NT2/D1 (cell line): ENCODE results near the gene GATB.

Source experiments
- DNase-seq: peaks from one replicate; pipeline ENCODE4 v3.0.0-alpha.2; 2011; ENCODE audit warnings: low read depth, low spot score
- H3K27me3 ChIP-seq: 2 replicates; pipeline ENCODE4 v1.6.0; 2011; ENCODE audit warnings: mild to moderate bottlenecking; ENCODE audit not compliant: insufficient read length, insufficient read depth
- H3K36me3 ChIP-seq: 2 replicates; pipeline ENCODE4 v1.6.1; 2011; ENCODE audit warnings: mild to moderate bottlenecking, low read length, mixed read lengths; ENCODE audit not compliant: insufficient read depth, insufficient read length
- H3K4me1 ChIP-seq: 2 replicates; pipeline ENCODE4 v1.5.1; 2011; ENCODE audit not compliant: insufficient read depth, insufficient read length
- H3K4me3 ChIP-seq: 2 replicates; pipeline ENCODE4 v1.5.1; 2011; ENCODE audit warnings: low read depth; ENCODE audit not compliant: insufficient read length
- H3K9ac ChIP-seq: 2 replicates; pipeline ENCODE4 v1.6.0; 2011; ENCODE audit warnings: low read depth; ENCODE audit not compliant: insufficient read length
- H3K9me3 ChIP-seq: 2 replicates; pipeline ENCODE4 v1.5.1; 2011; ENCODE audit warnings: mild to moderate bottlenecking, low read length; ENCODE audit not compliant: insufficient read depth
- SUZ12 ChIP-seq: IDR thresholded peaks from 2 replicates; pipeline ENCODE4 v1.6.1; 2011; ENCODE audit not compliant: insufficient read length, insufficient read depth; ENCODE audit errors: extremely low read depth
- YY1 ChIP-seq: IDR thresholded peaks from 2 replicates; pipeline ENCODE4 v1.6.1; 2011; ENCODE audit not compliant: insufficient read length, insufficient read depth
- ZNF274 ChIP-seq: IDR thresholded peaks from 2 replicates; pipeline ENCODE4 v1.6.1; 2011; ENCODE audit warnings: mild to moderate bottlenecking, low read depth, low read length

The GATB gene

DNA sequence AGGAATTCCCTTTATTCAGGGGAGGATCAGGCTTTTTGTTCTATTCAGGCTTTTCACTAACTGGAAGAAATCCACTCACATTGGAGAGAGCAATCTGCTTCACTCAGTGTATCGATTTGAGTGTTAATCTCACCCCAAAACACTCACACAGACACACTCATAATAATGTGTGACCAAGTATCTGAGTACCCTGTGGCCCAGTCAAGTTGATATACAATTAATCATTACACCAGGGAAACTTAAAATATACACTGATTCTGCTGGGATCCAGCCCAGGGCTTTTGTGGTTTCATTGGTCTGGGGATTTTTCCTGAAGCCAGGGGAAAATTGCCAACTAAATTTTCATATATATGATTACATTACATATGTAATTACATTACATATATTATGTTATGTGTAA lies 44.0 kb upstream of the GATB start:
- no peaks in the 10 kb centered on the region for H3K36me3 ChIP-seq
- no peaks in the 10 kb centered on the region for H3K27me3 ChIP-seq
- H3K9ac ChIP-seq: no peak overlapping the region
- no peak overlapping the region for H3K4me3 ChIP-seq
- TF ChIP-seq YY1 (no peak), ZNF274 (no peak), SUZ12 (no peak)
- H3K9me3 ChIP-seq: no peaks in the 10 kb centered on the region
- H3K4me1 ChIP-seq: no peaks in the 10 kb centered on the region
- DNase-seq: no peak

DNA sequence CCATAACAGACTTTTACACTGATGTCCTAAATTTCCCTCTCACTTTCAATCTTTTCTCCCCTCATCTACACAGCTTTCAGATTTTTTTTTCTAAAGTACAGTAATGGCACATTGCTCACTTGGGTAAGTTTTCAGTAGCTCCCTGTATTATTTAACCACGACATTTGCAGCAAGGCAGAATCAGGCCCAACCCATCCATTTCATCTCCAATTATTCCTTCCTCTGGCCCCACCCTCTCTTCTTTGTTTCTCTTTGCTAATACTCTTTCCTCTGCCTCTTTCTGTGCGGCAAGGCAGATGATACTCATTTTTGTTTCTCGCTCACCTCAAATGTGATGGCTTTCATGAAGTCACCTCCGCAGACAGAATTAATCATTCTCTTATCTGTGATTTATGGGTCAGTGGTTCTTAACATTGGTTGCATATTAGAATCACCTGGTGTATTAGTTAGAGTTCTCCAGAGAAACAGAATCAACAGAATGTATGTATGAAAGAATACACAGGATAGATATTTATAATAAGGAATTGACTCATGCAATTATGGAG lies 43.4 kb upstream of the GATB start:
- H3K36me3 ChIP-seq: no peaks in the 10 kb centered on the region
- no peaks in the 10 kb centered on the region for H3K9me3 ChIP-seq
- no peaks in the 10 kb centered on the region for H3K4me1 ChIP-seq
- H3K27me3 ChIP-seq: no peaks in the 10 kb centered on the region
- DNase-seq: no peak
- H3K4me3 ChIP-seq: no peak overlapping the region
- H3K9ac ChIP-seq: no peak overlapping the region
- TF ChIP-seq ZNF274 (no peak), SUZ12 (no peak), YY1 (no peak)

DNA sequence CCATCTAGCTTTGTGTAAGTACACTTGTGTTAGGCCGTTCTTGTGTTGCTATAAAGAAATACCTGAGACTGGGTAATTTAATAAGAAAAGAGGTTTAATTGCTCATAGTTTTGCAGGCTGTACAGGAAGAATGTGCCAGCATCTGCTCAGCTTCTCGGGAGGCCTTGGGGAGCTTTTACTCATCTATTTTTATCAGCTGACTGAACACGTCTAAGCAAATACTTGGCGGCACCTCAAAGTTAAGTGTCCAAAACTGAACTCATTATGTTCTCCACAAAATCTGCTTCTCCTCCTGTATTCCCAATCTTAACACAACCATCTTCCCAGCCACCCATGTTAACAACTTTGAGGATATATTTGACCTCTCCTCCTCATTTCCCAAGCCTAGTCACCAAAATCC lies 42.4 kb upstream of the GATB start:
- TF ChIP-seq YY1 (no peak), SUZ12 (no peak), ZNF274 (no peak)

DNA sequence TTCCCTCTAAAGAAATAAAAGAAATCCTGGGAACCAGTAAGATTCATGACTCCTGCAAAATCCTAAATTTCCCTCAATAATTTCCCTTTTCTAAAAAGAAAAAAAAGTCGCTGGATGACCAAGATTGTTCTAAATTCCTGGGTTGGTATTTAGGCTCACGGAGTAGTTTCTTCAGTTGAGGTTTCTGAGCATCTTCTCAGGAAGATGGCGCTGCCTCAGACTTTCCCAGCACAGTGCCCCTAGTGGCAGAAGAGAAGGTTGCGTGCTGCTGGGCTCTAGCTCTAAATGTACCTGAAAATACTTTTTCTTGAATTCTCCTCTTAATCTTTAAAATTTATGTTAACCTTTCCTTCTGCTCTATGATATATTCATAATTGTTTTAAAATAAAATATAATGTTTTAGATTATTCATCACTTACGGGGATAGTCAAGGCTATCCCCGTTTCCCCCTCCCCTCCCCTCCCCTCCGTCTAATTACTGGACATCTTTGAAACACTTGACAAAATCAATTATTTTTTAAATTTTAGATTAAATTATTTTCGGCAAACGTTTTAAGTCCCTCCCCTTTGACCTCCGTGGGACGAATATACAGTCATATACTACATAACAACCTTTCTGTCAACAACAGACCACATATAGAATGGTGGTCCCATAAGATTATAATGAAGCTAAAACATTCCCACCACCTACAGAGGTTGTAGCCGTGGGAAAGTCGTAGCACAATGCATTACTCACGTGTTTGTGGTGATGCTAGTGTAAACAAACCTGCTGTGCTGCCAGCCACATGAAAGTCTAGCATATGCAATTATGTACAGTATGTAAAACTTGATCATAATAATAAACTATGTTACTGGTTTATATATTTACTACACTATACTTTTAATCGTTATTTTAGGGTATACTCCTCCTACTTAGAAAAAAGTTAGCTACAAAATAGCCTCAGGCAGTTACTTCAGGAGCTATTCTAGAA lies 41.0 kb upstream of the GATB start:
- H3K9me3 ChIP-seq: no peaks in the 10 kb centered on the region
- no peak for TF ChIP-seq ZNF274
- TF ChIP-seq SUZ12: no peak
- no peak for TF ChIP-seq YY1
- no peak overlapping the region for H3K4me3 ChIP-seq
- no peak overlapping the region for H3K9ac ChIP-seq
- no peaks in the 10 kb centered on the region for H3K27me3 ChIP-seq
- no peaks in the 10 kb centered on the region for H3K36me3 ChIP-seq
- no peaks in the 10 kb centered on the region for H3K4me1 ChIP-seq
- DNase-seq: no peak

More for the DNA sequence above, 42.4 kb upstream of the GATB start:
- H3K36me3 ChIP-seq: no peaks in the 10 kb centered on the region
- DNase-seq: no peak
- no peaks in the 10 kb centered on the region for H3K4me1 ChIP-seq
- H3K27me3 ChIP-seq: no peaks in the 10 kb centered on the region
- no peak overlapping the region for H3K9ac ChIP-seq
- H3K4me3 ChIP-seq: no peak overlapping the region
- H3K9me3 ChIP-seq: no peaks in the 10 kb centered on the region

DNA sequence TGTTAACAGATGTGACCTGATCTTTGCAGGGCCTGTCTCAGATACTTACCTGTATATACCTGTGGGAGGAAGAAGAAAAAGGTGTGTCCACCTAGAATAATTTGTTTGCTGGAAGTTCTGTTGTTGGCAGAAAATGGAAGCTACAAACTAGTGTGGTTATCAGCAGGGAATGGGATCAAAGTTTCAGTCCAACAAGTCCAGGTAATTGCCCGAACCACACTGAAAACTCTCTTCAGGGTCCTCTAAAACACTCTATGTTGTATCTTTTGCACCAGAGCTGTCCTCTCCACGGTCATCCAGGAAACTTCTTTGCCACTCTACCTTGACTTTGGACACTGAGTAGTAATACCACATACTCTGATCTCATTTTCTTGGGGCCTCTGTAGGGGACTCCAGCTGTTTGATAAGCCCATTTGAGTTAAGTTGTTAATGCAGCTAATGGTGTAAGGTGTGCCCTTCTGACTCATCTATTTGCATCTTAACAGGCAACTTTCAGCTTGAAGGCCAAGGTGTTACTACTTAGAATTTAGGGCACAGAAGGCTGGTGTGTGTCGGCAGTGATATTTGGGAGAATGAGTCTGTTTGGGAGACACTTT lies 38.7 kb upstream of the GATB start:
- no peak for DNase-seq
- H3K4me1 ChIP-seq: no peaks in the 10 kb centered on the region
- no peaks in the 10 kb centered on the region for H3K36me3 ChIP-seq
- no peak overlapping the region for H3K4me3 ChIP-seq
- H3K9me3 ChIP-seq: no peaks in the 10 kb centered on the region
- H3K27me3 ChIP-seq: no peaks in the 10 kb centered on the region
- no peak overlapping the region for H3K9ac ChIP-seq
- TF ChIP-seq SUZ12 (no peak), YY1 (no peak), ZNF274 (no peak)

DNA sequence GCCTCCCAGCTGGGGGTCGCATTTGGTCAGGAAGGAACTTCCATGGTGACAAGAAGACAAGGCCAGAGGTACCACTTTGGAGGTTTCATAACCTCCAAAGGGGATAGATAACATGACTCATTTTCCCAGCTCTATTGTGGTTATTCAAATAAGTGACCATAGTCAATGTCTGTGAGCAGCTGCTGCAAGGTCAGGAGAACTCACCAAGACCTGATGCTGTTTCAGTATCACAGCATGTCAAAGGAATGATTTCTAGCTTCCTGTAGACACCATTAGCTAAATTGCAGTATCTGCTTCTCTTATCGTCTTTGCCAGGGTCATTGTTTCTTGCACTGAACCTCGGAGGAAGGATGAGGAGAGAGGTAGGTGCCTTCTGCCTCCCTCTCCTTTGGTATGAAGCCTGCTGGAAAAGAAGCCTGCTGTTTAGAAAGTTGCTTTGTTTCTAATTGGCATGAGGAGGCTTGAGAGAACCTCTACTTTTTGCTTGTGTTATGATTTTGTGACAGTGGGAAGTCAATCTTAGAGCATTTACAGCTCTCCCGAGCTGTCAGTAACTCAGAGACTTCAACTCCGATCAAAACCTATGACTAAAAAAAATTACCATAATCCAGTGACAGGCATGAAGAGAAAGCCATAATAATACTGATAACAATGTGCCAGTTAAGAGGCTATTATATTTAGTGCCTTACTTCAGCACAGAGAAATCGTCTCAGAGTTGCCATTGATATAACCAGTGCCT lies 38.0 kb upstream of the GATB start:
- Histone ChIP-seq H3K27me3 (no peaks in the 10 kb centered on the region), H3K4me3 (no peak overlapping the region), H3K9me3 (no peaks in the 10 kb centered on the region), H3K9ac (no peak overlapping the region), H3K36me3 (no peaks in the 10 kb centered on the region), H3K4me1 (no peaks in the 10 kb centered on the region)
- no peak for TF ChIP-seq SUZ12
- no peak for DNase-seq

DNA sequence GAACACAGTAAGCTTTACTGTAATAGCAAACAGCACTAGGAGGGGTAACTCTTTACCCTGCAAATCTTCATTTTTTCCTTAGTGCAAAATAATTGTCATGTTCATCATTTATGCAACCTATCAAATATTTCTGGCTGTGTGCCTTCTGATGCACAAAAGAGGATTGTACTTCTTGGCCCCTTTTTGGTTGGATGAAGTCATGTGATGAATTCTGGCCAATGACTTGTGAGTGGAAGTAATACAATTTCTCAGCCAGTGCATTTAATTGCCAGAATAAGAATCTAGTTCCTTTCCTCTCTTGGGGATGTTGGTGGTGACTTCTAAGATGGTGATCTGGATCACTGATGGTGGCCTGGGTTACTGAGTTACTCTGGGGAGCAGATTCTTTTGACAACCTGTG lies 37.0 kb upstream of the GATB start:
- H3K36me3 ChIP-seq: no peaks in the 10 kb centered on the region
- H3K9me3 ChIP-seq: no peaks in the 10 kb centered on the region
- no peaks in the 10 kb centered on the region for H3K4me1 ChIP-seq
- no peak overlapping the region for H3K9ac ChIP-seq
- no peak overlapping the region for H3K4me3 ChIP-seq
- H3K27me3 ChIP-seq: no peaks in the 10 kb centered on the region
- no peak for DNase-seq
- TF ChIP-seq YY1 (no peak), SUZ12 (no peak), ZNF274 (no peak)
